Measurements from ENCODE around the gene MOB4.

GRCh38 chr2:197571627-197572271, 55.9 kb downstream of the MOB4 start:
- TF ChIP-seq TAF1 (IDR thresholded peaks at IDR 0.05; ENCODE audit: borderline replicate concordance, insufficient read depth, low read length): no peak
- no peak for TF ChIP-seq REST (IDR thresholded peaks at IDR 0.05; ENCODE audit: insufficient read depth in 1 of 2, low read depth in 2 of 2, low read length in 2 of 2)
- TF ChIP-seq POLR2AphosphoS5 (IDR thresholded peaks at IDR 0.05; ENCODE audit: low read depth, low read length): no peak
- TF ChIP-seq SIN3A (IDR thresholded peaks at IDR 0.05; ENCODE audit: borderline replicate concordance, insufficient read depth, low read length): no peak
- TF ChIP-seq FOXP2 (optimal IDR thresholded peaks at IDR 0.05; ENCODE audit: borderline replicate concordance, extremely low read depth, extremely low read length, insufficient read depth): no peak
